ENCODE data around the gene CACNA1C.
"Not testable (repeated sequence)": the region's sequence is repeated elsewhere in the genome, so short reads cannot be mapped to it uniquely, and the experiment has no call there.

The CACNA1C gene

GRCh38 chr12:2739832-2740641 is 687.2 kb downstream of the CACNA1C start:
- DNase-seq: no peak

DNA sequence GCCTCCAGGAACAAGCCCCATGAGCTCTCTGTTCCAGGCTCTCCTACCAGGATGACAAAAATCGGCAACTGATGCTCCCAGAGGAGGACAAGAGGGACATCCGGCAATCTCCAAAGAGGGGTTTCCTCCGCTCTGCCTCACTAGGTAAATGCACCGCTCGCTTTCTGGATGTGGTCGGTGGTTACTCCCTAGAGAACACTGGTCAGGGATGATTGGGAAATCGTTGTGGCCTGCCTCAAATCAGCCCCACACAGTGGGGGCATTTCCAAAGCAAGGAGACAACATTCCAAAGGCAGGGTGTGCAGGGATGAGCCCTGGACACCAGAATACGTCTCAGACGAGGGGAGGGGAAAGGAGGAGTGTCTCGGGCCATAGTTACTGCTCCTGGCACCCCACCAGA is 689.2 kb downstream of the CACNA1C start:
- DNase-seq: not testable (repeated sequence)

DNA sequence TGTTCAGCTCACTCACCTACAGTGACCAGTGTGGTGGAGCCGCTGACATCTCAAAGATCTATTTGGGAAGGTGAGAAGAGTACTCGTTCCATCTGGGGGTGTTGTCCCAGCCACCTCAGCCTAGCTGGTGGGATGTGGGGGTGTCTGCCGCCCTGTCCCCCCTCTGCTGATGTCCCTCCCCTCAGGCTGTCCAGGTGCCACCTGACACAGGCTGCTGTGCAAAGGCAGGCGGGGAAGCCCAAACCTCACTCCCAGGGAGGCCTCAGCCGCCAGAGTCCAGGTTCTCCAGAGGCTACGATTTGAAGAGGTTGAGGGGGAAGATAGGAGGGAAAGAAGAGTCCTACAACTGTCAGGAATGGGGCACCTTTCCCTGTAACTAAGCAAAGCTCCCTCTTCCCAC is 690.7 kb downstream of the CACNA1C start:
- DNase-seq: no peak

DNA sequence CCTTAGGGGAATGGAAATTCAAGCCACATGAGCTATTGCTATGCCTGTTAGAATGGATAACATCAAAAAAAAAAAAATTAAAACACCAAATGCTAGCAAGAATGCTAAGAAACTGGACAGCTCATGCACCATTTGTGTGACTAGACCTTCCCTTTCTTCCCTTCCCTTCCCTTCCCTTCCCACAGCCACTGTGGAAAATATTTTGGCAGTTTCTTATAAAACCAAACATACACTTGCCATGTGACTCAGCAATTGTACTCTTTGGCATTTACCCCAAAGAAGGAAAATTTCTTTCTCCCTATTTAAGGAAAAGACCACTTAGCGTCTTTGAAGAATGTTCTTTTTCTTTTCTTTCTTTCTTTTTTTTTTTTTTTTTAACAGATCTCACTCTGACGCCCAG is 692.9 kb downstream of the CACNA1C start:
- no peak for DNase-seq

All from stimulated activated CD4-positive, alpha-beta T cell treated with anti-CD3 and anti-CD28 coated beads, Interleukin-15, amount 100 ng/mL, for 24 hours (primary cell).